Duodenal mucosa (tissue), 2 donors: ENCODE results near the gene RSRC1.
A peak's percentile ranks its signal among the peaks of the same experiment; 100 is the strongest.

Experiments
- H3K27ac ChIP-seq: one replicate; pipeline ENCODE4 v1.7.0; 2013; ENCODE audit warnings: low read depth, low read length
- H3K27me3 ChIP-seq, 2 donors: one replicate each; pipeline ENCODE4 v1.7.0; 2013; ENCODE audit warnings: low read length in 2 of 2, control low read depth in 1 of 2; ENCODE audit not compliant: insufficient read depth in 2 of 2, control insufficient read depth in 1 of 2
- H3K36me3 ChIP-seq, 2 donors: one replicate each; pipeline ENCODE4 v1.7.0; 2013; ENCODE audit warnings: low read length in 2 of 2, control low read depth in 1 of 2; ENCODE audit not compliant: insufficient read depth in 2 of 2, control insufficient read depth in 1 of 2
- H3K4me1 ChIP-seq, 2 donors: one replicate each; pipeline ENCODE4 v1.7.0; 2013; ENCODE audit warnings: low read length in 2 of 2, control low read depth in 1 of 2; ENCODE audit not compliant: insufficient read depth in 2 of 2, control insufficient read depth in 1 of 2
- H3K4me3 ChIP-seq, 2 donors: one replicate each; pipeline ENCODE4 v1.7.0; 2013; ENCODE audit warnings: low read length in 2 of 2, low read depth in 1 of 2
- H3K9ac ChIP-seq, 2 donors: one replicate each; pipeline ENCODE4 v1.7.0; 2013; ENCODE audit warnings: low read length in 2 of 2, low read depth in 1 of 2
- H3K9me3 ChIP-seq, 2 donors: one replicate each; pipeline ENCODE4 v1.7.0; 2013; ENCODE audit warnings: low read length in 2 of 2, control low read depth in 1 of 2; ENCODE audit not compliant: control insufficient read depth in 1 of 2

RSRC1 gene

DNA sequence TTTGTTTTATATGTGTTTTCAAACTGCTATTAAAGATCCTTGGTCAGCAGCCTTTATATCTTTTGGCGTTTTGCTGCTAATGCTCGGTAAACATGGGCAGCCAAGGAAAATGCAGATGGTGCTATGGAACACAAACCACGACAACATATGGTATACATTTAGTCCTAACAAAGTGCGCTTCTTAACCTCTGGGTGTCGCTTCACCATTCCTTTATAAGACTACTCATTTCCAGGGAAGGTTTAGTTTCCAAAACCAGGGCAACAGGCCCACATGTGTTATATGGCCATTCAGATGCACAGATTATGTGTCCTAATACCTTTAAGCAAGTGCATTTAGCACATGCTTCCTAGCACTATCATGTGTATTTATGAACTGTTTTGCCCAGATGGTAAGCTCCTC, 18.4 kb upstream of the RSRC1 start:
- Histone ChIP-seq H3K9me3 (no peaks in the 10 kb centered on the region), H3K9ac (no peak overlapping the region), H3K27me3 (peaks cover 49 to 58% of the 10 kb centered on the region in 2 donors), H3K4me3 (no peak overlapping the region), H3K4me1 (no peaks in the 10 kb centered on the region), H3K27ac (no peak overlapping the region), H3K36me3 (no peaks in the 10 kb centered on the region)

DNA sequence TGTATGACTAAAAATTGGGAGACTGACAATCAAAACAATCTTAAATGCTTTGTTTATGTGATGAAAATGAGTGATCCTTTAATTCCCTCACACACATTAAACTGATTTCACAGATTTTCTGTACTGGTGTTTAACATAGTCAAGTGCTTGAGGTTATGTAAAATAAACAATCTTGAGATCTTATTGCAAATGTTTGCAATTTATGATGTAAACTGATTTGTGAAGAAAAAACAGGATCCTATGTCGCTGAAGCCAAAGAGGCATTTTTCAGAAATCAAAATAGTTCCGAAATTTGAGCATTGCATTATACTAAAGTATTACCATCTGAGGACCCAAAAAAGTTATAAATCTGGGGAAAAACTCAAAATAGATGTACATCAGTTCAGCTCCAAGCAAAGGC, 16.4 kb upstream of the RSRC1 start:
- no peaks in the 10 kb centered on the region for H3K9me3 ChIP-seq
- H3K4me3 ChIP-seq = no peak overlapping the region
- no peak overlapping the region for H3K9ac ChIP-seq
- no peak overlapping the region for H3K27ac ChIP-seq
- peaks cover 65 to 72% of the 10 kb centered on the region in 2 donors for H3K27me3 ChIP-seq
- H3K36me3 ChIP-seq = no peaks in the 10 kb centered on the region
- H3K4me1 ChIP-seq = peaks cover 5 to 10% of the 10 kb centered on the region in 2 donors

DNA sequence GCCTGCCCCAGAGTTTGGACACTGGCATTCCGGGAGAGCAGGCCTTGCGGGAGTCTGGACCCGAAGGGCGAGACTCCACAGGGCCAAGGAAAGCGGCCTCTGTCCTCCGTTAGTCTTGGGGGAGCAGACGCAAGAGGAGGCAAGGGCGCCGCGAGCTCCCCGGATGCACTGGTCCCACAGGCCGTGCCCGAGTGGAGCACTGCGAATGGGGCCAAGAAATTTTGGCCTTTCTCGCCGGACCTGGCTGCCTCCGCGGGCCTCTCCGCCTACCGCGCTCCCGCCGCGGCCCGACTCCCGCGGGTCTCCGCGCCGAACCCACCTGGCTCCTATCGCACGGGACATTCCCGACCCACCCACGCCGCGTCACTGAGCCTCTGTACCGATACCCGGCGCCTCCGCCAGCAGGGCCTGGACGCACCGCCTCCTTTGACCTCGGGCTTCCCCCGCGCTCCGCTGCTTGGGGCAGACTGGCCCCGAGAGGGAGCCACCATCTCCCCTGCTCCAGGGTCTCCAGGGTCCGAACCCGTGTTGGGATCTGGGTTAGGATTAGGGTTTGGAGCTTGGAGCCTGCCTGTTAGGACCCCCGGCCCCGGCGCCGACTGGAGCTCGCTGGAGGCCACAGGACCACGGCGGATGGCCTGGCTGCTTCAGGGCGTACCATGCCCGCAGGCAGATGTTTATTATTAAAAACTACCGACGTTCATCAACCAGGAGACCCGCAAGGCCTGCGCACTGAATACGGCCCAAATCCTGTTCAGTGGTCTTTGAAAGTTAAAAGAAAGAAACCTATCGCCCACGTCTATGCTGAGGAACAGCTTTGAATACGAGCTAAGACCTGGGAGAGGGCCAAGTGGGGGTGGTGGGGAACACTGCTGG, 15.4 kb upstream of the RSRC1 start:
- peaks cover 67 to 76% of the 10 kb centered on the region in 2 donors for H3K27me3 ChIP-seq
- H3K9ac ChIP-seq = no peak overlapping the region
- no peaks in the 10 kb centered on the region for H3K36me3 ChIP-seq
- H3K4me1 ChIP-seq = peaks cover 6 to 12% of the 10 kb centered on the region in 2 donors
- no peak overlapping the region for H3K4me3 ChIP-seq
- H3K27ac ChIP-seq = no peak overlapping the region
- no peaks in the 10 kb centered on the region for H3K9me3 ChIP-seq

DNA sequence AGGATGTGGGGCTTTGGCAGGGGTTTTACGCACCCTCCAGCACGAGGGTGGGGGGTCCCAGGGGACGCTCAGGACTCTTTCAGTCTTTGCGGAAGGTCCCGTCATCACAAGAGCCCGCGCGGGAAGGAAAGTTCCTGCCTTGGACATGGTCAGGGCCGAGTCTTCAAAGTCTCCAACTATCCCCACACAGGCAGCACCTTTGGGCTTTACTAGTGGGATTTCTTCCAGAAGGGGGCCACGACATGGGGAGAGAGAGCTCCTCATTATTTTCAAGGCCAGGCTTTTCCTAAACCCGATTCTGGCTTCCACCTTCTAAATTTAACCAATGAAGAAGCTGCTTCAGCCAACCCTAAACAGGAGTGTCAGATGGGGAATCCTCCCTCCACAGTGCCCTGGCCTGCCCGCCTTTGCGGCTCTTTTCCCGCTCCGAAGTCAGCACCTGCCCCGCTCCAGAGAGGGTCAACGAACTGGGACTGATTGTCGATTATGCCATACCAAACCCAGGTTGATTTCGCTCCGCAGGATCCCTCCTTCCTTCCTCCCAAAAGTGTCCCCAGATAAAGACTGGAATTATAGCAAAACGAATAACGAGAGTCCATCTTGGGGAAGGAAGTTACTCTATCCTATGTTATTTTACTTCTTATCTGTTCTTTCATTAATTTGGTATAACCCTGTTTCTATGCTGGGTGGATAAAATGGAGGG, 14.6 kb upstream of the RSRC1 start:
- no peak overlapping the region for H3K4me3 ChIP-seq
- peaks cover 6 to 12% of the 10 kb centered on the region in 2 donors for H3K4me1 ChIP-seq

DNA sequence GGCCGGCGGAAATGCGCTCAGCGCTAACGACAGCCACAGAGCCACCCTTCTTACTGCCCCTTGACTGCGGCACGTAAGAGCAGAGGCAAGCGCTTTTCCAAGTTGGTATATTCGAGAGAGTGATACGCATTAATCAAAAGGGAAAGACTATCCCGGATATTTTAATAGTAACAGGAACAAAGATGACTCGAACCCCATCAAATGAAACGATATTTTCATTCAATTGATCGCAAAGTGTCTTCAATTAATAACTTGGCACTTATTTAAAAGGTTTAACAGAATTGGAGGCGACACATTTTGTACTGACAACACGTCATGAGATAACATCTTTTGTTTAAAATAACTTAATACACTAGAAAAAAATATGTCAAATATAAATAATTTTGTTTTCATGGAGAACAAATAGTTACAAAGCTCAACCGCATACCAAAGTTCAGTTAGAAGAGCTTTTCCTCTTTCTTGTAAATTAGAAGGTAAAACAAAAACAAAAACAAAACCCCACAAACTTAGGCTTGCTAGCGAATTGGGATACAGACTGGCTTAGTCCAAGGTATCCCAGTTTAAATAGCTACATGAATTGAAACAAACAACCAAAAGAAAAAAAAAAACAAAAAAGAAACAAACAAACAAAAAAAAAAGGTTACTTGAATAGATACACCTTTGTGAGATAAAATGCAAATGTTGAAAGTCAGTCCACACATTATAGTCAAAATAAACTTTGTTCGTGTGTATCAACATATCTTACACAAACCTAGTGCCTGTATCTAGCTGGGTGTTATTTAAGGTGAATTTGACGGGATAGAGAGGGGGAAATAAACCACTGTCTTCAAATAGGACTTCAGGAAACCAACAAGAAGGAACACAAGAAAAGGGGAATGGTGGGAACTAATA, 13.8 kb upstream of the RSRC1 start:
- Histone ChIP-seq H3K36me3 (no peaks in the 10 kb centered on the region), H3K9me3 (no peaks in the 10 kb centered on the region), H3K4me1 (peaks cover 6 to 12% of the 10 kb centered on the region in 2 donors), H3K4me3 (no peak overlapping the region), H3K27ac (no peak overlapping the region), H3K9ac (no peak overlapping the region), H3K27me3 (peaks cover 75 to 85% of the 10 kb centered on the region in 2 donors)

More for the DNA sequence above, 14.6 kb upstream of the RSRC1 start:
- Histone ChIP-seq H3K9me3 (no peaks in the 10 kb centered on the region), H3K27me3 (peaks cover 67 to 77% of the 10 kb centered on the region in 2 donors), H3K36me3 (no peaks in the 10 kb centered on the region), H3K9ac (no peak overlapping the region), H3K27ac (no peak overlapping the region)

DNA sequence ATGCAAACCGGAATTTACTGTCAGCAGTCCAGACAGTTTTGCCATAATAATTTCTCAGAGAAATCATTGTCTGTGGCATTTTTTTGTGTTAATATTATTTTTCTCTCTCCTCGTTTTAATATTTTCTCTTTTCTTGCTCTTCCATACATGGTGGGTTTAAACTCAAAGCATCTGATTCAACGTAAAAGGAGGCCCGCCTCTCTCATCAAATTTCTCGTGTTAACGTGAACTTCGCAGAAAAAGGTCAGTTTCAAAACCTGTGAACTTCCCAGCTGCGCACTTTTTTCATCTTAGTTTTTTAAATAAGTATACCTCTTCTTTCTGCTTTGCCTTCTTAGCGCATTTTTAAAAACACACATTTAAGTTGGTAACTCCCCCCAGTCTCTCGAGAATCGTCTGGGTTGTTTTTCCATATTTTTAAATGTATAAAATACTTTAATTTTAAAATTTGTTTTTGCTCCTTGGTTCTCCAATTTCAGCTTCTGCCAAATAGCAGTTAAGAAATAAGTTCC, 12.8 kb upstream of the RSRC1 start:
- H3K27ac ChIP-seq = no peak overlapping the region
- no peaks in the 10 kb centered on the region for H3K9me3 ChIP-seq
- no peaks in the 10 kb centered on the region for H3K36me3 ChIP-seq
- no peak overlapping the region for H3K9ac ChIP-seq
- peaks cover 6 to 12% of the 10 kb centered on the region in 2 donors for H3K4me1 ChIP-seq
- peak overlapping the region; percentile 83 to 85 for H3K4me3 ChIP-seq
- peaks cover 80 to 89% of the 10 kb centered on the region in 2 donors for H3K27me3 ChIP-seq

DNA sequence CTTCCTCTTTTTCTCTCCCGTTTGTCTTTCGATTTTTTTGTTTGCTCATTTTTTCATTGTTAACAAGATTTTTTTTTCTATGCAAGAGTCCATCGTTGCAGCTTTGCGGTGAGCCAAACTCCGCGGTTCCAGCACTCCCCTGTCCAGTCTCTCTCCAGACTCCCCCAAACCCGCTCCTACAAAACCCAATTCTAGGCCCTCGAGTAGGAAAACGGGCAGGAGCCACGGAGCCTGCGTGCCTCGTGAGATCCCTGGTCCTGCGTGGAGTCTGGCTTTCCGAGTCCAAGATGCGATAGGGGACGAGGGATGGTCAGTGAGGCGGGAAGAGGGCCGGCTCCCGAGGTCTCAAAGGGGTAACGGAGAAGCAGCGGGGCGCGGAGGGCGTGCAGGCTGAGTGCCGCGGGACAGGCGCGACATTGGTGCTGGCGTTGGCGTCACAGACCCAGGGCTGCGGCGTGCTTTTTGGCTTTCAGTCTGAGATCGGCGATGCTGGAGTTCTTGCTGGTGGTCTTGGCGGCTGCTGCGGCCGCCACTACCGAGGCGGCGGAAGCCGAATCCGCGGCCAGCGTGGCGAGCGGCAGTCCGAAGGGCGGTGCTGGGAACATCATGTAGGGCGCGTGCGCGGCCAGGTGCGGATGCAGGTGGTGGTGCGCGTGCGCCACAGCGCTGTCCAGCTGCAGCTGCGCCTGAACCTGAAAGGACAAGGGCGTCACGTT, 12.1 kb upstream of the RSRC1 start:
- peak overlapping the region; percentile 24 to 43 for H3K9ac ChIP-seq
- H3K27ac ChIP-seq = no peak overlapping the region
- H3K9me3 ChIP-seq = no peaks in the 10 kb centered on the region
- H3K27me3 ChIP-seq = peaks cover 86 to 90% of the 10 kb centered on the region in 2 donors
- peak overlapping the region; percentile 83 to 85 for H3K4me3 ChIP-seq
- no peaks in the 10 kb centered on the region for H3K36me3 ChIP-seq
- peaks cover 8 to 13% of the 10 kb centered on the region in 2 donors for H3K4me1 ChIP-seq

DNA sequence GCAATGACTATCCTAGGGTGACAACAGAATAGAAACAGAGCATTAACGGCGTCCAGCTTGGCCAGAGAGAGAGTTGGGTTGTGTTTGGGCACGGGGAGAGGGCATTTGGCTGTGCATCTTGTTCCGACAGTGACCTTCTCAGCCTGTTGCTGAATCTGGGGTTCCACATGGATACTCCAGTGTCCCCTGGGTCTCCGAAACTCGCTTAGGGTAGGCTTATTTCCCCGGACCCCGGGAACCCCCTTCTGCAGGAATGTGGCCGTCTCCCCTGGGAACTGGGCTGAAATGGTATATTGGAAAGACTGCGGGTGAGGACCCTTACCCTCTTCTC, 11.6 kb upstream of the RSRC1 start:
- Histone ChIP-seq H3K36me3 (no peaks in the 10 kb centered on the region), H3K9me3 (no peaks in the 10 kb centered on the region), H3K9ac (no peak overlapping the region), H3K27me3 (peaks cover 91 to 92% of the 10 kb centered on the region in 2 donors), H3K4me1 (peaks cover 14 to 18% of the 10 kb centered on the region in 2 donors), H3K4me3 (peak overlapping the region; percentile 83 to 85), H3K27ac (no peak overlapping the region)

DNA sequence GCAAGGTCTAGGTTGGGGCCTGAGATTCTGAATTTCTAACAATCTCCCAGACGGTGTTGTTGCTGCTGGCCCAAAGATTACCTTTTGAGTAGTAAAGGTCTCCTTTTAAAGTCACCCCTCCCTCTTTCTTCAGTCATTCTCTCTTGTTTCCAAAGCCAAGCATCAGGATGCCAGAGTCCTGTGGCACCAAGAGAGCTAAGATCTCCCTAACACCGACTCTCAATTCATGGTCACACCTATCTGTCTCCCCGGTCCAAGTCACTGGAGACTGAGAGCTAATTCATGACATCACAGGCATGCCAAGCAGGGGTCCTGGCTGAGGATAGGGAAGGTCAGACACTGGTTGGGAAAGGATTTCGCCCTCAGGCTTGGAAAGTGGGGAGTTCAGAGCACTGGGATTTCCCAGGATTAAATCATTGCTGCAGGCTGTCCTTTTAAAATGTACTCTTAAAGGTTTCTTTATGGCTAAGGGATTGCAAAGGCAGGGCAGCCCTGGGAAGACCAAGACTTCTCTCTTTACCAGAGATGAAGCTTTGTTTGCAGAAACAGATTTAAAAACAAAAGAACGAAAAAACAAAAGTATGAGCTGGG, 11.0 kb upstream of the RSRC1 start:
- peaks cover 92% of the 10 kb centered on the region in 2 donors for H3K27me3 ChIP-seq
- no peaks in the 10 kb centered on the region for H3K9me3 ChIP-seq
- H3K4me3 ChIP-seq = no peak overlapping the region
- no peak overlapping the region for H3K9ac ChIP-seq
- H3K36me3 ChIP-seq = no peaks in the 10 kb centered on the region
- peaks cover 20 to 21% of the 10 kb centered on the region in 2 donors for H3K4me1 ChIP-seq
- H3K27ac ChIP-seq = no peak overlapping the region
